NOMO-1 (cell line): ENCODE results near the gene KRT80.
"Not testable (repeated sequence)": the region's sequence is repeated elsewhere in the genome, so short reads cannot be mapped to it uniquely, and the experiment has no call there.

ENCODE experiments used
- DNase-seq, 2 experiments: peaks; one replicate each; lab custom pipeline; 2025; ENCODE audit not compliant: unreplicated experiment in 2 of 2; lab: John Stamatoyannopoulos, UW

Gene KRT80

DNA sequence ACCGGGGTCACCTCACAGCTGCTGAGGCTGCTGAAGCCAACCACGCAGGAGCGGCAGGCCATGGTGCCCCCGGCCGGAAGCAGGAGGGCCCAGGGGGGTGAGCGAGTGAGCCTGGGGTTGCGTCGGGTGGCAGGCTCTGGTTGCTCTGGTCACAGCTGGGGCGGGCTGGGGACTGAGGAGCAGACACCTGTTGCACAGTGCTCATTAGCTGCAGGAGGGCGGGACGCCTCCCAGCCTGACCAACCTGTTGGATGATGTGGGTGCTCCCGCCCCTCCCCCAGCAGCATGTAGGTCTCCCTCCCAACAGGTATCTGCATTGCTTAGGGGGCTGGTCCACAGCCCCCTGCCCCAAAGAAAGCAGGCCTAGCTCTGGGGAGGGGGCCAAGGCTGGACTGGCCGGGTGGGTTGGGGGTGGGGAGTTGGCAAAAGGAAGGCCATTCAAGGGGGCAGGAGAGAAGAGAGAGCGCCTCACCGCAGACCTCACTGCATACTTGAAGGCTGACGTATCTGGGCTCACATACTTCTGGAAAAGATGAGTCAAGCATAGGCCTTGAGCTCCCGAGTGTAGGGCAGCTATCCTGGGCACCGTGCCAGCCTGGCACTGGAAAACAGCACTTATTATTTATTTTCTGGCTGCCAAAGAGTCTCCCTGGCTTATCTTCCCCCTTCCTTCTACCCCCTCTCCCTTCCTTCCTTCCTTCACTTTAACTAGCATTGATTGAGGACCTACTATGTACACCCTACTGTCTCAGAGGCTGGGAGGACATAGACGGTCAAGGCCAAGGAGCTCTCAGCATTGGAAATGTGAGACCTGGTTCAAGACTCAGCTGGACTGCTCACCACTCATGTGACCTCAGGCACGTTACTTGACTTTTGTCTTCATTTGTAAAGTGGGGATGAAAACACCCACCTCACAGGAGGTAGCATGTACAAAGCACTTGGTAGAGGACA lies at the start of gene KRT80:
Gene KRT80, minus strand, starts transcription at position 174 of the 951 bp plus-strand sequence. Its CDS starts 112 bp downstream, at position 62.
- no peak for DNase-seq

DNA sequence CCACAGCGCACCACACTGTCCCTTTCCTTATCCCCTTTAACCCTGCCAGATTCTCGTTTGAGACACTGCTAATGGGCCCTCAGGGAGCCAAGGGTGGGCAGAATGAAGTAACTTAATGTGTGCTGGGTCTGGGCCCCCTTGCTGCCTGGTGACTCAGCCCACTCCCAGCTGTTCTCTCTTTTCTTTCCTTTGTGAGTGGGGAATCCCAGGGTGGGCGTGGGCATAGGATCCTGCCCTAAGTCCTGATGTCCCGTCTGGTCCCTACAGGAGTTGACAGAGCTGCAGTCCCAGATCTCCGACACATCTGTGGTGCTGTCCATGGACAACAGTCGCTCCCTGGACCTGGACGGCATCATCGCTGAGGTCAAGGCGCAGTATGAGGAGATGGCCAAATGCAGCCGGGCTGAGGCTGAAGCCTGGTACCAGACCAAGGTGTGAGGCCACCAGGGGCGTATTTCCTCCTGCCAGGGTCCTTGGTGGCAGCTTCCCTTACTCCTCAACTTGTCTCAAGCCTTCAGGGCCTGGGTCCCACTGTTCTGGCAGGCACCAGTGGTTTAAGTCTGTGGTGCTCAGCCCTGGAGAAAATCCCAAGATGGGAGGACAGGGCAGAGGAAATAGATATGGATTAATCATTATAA lies 49.5 kb upstream of the KRT80 start:
- DNase-seq = no peak

DNA sequence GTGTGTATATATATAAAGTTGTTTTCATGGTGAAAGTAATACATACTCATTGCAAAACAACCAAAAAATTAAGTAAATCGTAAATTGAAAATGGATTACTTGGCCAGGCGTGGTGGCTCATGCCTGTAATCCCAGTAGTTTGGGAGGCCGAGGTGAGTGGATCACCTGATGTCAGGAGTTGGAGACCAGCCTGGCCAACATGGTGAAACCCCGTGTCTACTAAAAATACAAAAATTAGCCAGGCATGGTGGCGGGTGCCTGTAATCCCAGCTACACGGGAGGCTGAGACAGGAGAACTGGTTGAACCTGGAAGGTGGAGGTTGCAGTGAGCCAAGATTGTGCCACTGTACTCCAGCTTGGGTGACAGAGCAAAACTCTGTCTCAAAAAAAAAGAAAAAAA lies 48.4 kb upstream of the KRT80 start:
- not testable (repeated sequence) for DNase-seq

DNA sequence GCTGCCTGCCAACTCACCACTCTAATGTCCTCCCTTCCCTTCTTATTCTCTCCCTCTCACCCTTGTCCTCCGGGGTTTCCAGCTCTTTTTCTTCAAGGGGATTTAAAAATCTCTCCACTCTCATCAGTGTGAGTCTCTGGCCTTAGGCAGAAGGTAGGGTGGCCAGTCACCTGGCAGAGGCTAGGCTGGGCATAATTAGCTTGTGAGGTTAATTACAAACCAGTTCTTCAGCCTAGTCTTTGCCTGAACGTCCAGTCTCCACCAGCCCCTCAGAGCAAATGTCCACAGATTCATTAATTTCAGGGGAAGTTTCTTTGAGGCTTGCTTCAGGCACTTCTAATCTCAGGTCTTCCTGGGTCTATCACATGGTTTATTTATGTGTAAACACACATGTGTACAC lies 48.0 kb upstream of the KRT80 start:
- DNase-seq = no peak

DNA sequence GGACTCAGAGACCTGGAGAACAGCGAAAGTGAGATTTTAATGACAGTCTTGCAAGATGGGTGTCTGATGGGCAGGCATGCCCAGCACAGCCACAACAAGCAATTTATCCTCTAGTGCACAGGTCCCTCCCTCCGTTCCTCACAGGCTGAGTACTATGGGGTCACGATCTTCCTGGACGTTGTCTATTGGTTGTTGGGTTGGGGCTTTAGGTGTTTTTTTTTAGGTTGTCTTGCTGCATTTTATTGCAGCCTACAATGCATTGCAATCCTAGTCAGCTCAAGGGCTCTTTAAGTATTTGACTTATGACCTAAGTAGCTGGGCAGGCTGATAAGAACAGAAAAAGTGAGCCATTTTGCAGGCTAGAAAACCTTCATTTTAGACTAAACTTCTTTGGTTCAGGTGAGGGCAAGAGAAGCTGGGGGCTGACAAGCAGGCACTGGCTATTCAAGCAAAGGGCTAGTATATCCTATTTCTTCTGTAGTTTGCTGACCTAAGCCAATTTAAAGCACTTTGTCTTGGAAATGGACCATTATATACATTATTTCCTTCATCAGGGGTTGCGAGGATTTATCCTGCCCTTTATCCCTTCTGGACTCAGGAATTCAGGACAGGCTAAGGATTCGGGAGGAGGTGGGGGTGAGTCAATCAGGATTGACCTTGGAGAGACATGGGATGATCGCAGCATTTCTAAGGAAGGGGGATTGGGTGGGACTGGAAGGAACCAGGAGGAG lies 47.3 kb upstream of the KRT80 start:
- DNase-seq = no peak

DNA sequence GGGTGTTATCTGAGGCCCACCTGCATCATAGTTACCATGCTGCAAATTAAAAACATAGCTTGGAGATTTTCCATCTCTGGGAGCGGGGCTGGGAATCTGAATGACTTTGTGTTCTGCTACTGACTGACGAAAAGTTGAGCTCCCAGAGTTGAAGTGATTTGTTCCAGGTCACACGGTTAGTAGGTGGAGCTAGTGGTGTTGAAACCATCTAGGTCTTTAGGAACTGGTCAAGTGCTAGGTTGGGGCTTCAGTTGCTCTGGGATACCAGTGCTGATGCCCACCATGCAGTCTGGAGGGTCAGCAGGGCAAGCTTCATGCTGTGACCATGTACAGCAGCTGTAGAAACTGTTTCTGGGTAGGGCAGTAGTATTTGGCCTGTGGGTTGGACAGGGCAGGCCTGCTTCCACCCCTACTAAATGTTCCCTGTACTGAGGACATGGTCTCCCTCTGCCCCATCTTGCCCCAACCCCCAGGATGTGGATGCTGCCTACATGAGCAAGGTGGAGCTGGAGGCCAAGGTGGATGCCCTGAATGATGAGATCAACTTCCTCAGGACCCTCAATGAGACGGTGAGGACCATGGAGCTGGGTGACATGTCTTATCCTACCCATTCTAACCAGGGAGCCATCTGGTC lies 46.5 kb upstream of the KRT80 start:
- no peak for DNase-seq

DNA sequence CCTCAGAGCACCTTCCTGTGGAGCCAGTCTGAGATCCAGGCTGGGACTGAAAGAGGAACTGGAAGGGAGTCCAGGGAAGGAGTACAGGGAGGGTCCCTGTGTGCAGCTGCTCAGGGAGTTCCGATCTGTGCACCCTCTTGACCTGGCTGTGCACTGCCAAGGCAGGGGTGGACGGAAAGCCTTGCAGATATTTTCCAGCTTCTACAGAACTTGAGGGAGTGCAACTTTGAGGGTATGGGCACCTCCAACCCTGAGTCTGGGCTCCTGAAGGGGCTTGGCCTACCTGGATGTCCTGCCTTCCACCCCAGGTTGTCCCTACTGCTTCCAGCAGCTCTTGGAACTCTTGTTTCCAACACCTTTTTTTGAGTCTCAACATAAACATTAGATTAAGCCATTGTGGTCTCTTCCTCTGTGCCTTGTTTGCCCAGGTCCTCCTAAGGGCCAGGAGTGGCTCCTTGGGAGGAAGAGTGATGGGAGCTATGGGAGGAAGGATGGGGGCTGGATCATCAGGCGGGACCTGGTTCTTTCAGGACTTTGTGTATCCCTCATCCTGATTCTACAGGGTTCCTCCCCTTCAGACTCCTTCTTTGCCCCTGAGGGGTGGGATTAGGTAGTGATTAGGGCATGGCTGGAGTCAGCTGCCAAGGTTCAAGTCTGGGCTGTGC lies 44.7 kb upstream of the KRT80 start:
- DNase-seq = no peak

DNA sequence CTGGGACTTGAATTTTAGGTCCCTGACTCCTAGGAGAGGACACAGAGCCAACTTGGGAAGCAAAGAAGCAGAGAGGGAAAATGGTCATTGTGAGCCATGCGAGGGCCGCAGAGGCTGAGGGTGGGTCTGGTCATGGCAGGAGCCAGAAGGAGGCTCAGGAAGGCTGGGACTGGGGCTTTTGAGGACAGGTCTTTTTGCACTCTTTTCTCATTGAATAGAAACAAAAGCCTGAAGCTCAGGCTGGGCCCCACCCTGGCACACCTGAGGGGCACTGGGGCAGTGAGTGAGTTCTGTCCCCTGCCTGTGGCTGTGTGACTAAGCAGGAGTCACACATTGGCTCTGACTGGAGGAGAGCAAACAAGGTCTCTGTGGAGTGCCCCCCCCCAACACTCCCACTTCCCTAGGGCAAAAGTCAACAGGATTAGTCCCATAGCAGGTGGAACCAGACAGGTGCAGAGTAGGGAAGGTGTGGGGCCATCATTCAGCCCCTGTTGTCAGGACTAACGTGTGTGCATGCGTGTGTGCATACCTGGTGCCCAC lies 44.1 kb upstream of the KRT80 start:
- DNase-seq = no peak

DNA sequence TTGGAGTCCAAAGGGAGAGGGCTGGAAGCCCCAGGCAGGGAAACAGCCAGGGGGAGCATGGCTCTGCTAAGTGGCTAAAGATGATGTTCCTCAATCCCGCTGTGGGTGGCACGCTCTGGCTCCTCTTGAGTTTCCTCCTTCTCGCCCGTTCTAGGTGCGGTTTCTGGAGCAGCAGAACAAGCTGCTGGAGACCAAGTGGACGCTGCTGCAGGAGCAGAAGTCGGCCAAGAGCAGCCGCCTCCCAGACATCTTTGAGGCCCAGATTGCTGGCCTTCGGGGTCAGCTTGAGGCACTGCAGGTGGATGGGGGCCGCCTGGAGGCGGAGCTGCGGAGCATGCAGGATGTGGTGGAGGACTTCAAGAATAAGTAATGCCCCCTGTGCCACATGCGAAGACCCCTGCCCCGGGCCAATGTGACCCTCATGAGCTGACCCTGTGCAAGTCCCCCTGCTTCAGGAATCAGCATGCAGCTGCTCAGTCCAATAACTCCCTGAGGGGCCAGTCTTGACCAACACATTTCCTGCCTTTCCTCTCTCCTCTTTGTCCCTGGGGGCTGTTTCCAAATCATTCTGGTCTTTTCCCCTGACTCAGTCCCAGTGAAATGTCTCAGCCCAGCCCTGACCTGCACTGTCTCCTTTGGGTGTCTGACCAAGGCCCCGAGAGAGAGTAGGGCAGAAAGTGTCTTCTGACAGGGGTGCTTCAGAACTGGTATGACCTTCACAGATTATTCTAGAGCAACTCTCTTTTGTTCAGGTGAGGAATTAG lies 43.4 kb upstream of the KRT80 start:
- no peak for DNase-seq

DNA sequence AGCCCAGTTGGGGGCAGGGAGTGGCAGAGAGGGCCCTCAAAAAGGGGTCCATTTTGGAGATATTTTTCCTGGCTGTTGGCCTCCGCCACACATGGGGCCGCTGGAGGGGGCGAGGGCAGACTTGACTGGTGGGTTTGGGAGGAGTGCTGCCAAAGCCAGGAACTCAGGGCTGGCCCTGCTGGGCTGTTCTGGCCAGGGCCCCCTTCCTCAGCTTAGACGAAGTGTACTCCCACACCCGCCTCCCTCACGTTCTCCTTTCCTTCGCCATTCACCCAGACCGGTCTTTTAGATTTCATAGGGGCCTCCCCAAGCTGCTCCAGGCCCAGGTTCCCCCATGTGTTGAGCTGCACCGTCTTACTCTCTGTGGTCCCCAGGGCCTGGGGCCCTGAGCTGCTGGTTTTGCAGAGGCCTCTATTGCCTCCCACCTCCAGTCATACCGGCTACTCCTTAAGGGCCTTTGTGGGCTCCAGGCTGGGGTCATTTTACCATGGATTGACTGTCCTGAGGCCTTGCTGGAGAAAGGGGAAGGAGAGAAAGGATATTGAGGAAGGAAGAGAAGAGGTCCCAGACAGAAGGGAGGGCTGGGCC lies 42.5 kb upstream of the KRT80 start:
- DNase-seq = no peak

DNA sequence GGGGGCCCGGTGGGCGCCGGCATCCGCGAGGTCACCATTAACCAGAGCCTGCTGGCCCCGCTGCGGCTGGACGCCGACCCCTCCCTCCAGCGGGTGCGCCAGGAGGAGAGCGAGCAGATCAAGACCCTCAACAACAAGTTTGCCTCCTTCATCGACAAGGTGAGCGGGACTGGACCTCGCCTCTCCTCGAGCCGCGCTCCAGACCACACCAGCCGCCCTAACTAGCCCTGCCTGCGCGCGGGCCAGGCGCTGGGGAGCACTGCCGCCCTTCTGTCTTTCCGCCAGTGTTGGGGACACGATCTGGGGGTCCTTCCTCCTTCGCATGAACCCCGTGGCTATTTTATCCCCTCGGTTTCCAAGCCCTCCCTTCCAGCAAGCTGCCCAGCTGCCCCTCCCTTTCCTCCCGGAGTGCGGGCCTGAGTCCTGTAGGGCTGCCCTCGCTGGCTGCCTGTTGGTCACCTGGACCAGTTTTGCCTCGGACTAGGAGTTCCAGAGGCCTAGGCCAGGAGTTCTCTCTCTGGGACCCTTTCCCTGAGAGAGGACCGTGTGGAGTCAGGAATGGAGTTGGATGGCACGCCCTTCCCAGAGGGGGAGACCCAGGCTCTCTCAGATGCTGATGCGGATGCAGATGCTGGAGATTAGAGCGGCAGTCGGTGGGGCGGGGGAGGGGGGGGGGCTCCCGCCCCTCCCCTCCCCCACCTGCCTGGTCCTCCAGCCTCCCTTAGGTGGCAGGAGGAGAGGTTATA lies 41.8 kb upstream of the KRT80 start:
- DNase-seq = no peak

DNA sequence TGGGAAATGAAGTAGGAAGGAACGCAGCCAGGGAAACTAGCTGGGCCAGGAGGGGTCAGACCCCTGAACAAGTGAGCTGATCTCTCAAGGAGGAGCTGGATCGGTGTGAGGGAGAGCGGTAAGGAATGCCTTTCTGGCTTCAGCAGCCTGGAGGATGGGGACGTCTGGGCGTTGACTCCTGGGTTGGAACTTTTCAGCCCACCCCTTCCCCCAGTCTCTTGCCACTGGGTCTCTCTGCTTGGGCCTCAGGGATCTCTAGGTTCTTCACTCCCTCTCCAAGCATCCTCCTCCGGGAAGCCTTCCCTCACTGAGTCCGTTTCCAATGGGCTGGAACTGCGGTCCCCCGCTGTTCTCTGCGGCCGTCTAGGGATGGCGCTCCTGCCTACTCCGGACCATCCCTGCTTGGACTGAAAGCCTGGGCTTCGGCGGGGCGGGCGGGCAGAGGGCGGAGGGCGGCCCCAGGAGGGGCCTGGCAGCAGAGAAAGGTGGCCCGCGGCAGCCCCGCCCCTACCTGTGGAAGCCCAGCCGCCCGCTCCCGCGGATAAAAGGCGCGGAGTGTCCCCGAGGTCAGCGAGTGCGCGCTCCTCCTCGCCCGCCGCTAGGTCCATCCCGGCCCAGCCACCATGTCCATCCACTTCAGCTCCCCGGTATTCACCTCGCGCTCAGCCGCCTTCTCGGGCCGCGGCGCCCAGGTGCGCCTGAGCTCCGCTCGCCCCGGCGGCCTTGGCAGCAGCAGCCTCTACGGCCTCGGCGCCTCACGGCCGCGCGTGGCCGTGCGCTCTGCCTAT lies 41.1 kb upstream of the KRT80 start, which contains the start of gene KRT7:
Gene KRT7, plus strand, starts transcription at position 570 of the 788 bp plus-strand sequence. Its CDS starts 54 bp downstream, at position 624.
- DNase-seq = no peak

DNA sequence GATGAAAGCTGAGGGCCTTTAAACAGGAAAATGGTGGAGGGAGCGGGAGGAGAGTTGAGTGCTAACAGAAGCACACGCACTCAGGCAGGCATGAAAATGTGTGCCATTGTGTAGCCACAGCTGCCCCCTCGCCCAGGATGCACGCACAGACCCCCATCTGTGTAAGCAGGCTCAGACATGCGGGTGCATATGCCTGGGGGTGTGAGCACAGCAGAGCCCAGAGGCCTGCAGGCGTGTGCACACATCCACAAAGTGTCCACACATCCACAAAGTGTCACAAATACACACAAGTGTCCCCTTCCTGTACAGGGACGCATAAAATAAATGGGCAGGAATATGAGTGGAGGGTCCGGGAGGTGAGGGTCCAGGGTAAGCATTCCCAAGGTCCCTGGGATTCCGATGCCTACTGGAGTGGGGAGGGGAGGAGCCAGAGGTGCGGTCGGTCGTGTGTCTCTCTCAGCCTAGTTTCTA lies 40.4 kb upstream of the KRT80 start:
- DNase-seq = no peak

DNA sequence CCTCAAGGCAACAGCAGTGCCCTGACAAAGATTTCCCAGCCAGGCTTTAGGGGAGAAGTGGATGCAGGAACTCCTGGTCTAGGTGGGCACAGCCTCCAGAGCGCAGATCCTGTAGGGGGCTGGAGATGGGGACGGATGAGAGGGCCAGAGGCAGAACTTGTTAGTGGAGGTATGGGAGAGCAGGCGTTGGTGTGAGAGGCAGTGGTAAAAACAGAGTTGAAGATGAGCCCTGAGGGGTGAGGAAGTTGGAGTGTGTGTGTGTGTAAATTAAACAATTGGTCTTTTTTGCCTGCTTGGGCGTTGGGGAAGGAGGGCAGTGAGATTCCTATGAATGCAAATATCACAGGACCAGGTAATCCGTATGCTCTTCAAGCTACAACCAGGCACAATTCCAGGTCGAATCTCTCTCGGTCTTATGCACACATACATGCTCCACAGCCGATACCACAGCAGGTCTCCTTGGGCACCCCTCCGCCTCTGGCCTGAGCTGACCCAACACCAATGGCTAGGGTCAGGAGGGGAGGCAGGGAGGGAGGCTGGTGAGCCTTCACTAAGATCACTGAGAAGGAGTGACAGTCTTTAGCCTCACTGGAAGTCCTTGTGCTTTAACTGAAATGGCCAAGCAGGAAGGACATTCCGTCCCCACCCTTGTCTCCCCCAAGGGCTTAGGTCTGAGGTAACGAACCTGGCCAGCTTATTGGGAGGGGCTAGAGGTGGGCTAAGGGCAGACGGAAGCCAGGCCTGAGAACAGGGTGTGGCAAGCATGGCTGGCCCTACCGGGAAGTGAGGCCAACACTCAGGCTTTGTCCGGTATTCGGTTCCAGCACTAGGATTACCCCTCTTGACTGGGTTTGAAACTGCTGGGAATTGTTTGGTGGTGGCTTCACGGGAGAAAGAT lies 39.7 kb upstream of the KRT80 start:
- no peak for DNase-seq

DNA sequence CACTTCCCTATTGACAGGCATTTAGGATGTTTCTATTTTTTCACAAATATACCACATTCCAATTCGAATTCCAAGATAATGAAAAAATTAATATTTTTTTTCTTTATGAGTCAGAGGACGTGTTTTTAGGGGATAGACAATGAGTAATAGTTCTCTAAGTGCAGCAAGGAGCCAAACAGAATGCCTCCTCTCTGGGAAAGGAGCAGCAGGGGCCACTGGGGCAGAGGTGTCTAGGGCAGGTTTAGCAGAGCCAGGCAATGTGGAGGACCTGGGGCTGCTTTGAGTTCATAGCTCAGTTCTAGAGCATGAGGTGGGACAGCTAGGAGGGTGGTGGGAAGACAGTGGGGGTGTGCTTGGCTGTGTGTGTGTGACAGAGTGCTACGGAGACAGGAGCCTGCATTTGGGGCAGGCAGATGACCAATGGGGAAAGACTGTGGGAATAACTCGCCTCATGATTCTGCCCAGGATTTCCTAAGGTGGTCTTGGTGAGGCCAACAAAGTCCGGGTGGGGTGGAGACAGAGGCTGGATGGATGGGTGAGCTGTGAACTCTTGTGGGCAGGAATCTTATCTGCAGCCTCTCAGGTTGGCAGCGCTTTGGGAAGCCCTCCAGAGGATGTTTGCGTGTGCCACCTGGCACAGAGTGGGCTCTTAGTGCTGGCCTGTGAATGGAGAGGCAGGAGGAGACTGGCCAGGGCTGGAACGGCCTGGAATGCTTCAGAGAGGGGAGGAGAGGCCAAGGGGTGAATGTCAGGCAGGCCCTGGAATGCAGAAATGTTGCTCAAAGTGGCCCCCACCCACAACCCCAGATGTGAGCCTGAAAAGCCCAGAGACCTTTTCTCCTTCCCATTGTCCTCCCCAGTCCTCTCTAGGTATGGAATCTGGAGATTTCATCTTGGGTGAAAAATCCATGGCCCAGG lies 38.8 kb upstream of the KRT80 start:
- DNase-seq = no peak
